CD14-positive monocyte (primary cell): ENCODE results near the gene HSPA12A. TPM values are rescaled to one million over a fixed set of nuclear protein-coding genes. Genes with fewer than 3 reads are reported as not detected.

Experiments used
- DNase-seq, 3 donors: peaks; one replicate each; pipeline ENCODE4 v3.0.0-alpha.2; 2011 to 2022
- H2AFZ ChIP-seq: 2 replicates; pipeline ENCODE4 v1.6.0; 2012; ENCODE audit warnings: mild to moderate bottlenecking, low read depth, low read length, inconsistent platforms; ENCODE audit not compliant: insufficient read depth, poor library complexity, severe bottlenecking
- H3K27ac ChIP-seq, 2 donors: 1 replicate in 1 of 2; 2 replicates in 1 of 2; pipeline ENCODE4 v1.5.1; 2012 to 2013; ENCODE audit warnings: low read length in 2 of 2, control low read depth in 1 of 2, inconsistent platforms in 1 of 2, low read depth in 1 of 2, mild to moderate bottlenecking in 1 of 2
- H3K27me3 ChIP-seq, 2 donors: one replicate each; pipeline versions ENCODE4 v1.6.0 to v1.6.1; 2011 to 2013; ENCODE audit warnings: low read length in 2 of 2; ENCODE audit not compliant: control insufficient read depth in 2 of 2, insufficient read depth in 2 of 2
- H3K36me3 ChIP-seq, 2 donors: replicated peaks in 1 of 2; 1 replicate in 1 of 2; 2 replicates in 1 of 2; pipeline versions ENCODE4 v1.5.1 to v1.6.1; 2012 to 2013; ENCODE audit warnings: low read length in 2 of 2, control low read depth in 1 of 2, inconsistent platforms in 1 of 2, mild to moderate bottlenecking in 1 of 2; ENCODE audit not compliant: insufficient read depth in 2 of 2, control insufficient read depth in 1 of 2
- H3K4me1 ChIP-seq, 2 donors: 1 replicate in 1 of 2; 2 replicates in 1 of 2; pipeline versions ENCODE4 v1.5.1 to v1.6.1; 2012 to 2013; ENCODE audit warnings: low read length in 2 of 2, control low read depth in 1 of 2, inconsistent platforms in 1 of 2, mild to moderate bottlenecking in 1 of 2, moderate library complexity in 1 of 2; ENCODE audit not compliant: insufficient read depth in 2 of 2, control insufficient read depth in 1 of 2
- H3K4me2 ChIP-seq: replicated peaks from 2 replicates; pipeline ENCODE3; 2012; ENCODE audit warnings: low read length, moderate library complexity, mild to moderate bottlenecking; ENCODE audit not compliant: poor library complexity, severe bottlenecking; ENCODE audit errors: extremely low read depth
- H3K4me3 ChIP-seq, 3 experiments: fragments of 200-600 bp in 1 of 3; sonication (generic) in 1 of 3; replicated peaks in 1 of 3; 1 replicate in 2 of 3; 2 replicates in 1 of 3; pipeline ENCODE4 v1.5.1; 2011 to 2013; ENCODE audit warnings: low read length in 3 of 3, mild to moderate bottlenecking in 3 of 3, control low read depth in 2 of 3, low read depth in 2 of 3, inconsistent platforms in 1 of 3, moderate library complexity in 1 of 3
- H3K79me2 ChIP-seq: 2 replicates; pipeline ENCODE4 v1.6.0; 2012; ENCODE audit warnings: mild to moderate bottlenecking, control low read depth, inconsistent platforms, low read length, moderate library complexity; ENCODE audit not compliant: insufficient read depth
- H3K9ac ChIP-seq: 2 replicates; pipeline ENCODE4 v1.6.0; 2017; ENCODE audit warnings: low read length, mild to moderate bottlenecking; ENCODE audit not compliant: insufficient read depth, poor library complexity, severe bottlenecking
- H3K9me3 ChIP-seq, 2 donors: replicated peaks in 1 of 2; 1 replicate in 1 of 2; 2 replicates in 1 of 2; pipeline versions ENCODE4 v1.5.1 to v1.6.1; 2012 to 2013; ENCODE audit warnings: low read length in 2 of 2, control low read depth in 1 of 2; ENCODE audit not compliant: control insufficient read depth in 1 of 2, insufficient read depth in 1 of 2
- H4K20me1 ChIP-seq: 2 replicates; pipeline ENCODE4 v1.6.0; 2012; ENCODE audit warnings: mild to moderate bottlenecking, low read length, control low read depth, moderate library complexity; ENCODE audit not compliant: insufficient read depth
- H3K27ac Mint-ChIP-seq, 7 donors: one replicate each; pipeline ENCODE4 v1.8.0; 2020; ENCODE audit warnings: mild to moderate bottlenecking in 7 of 7, mixed read lengths in 7 of 7, moderate library complexity in 6 of 7, inconsistent platforms in 2 of 7
- H3K27me3 Mint-ChIP-seq, 3 donors: one replicate each; pipeline ENCODE4 v1.8.0; 2021 to 2022; ENCODE audit warnings: low read depth in 3 of 3, mild to moderate bottlenecking in 3 of 3, mixed read lengths in 3 of 3, moderate library complexity in 3 of 3, inconsistent platforms in 1 of 3
- H3K36me3 Mint-ChIP-seq, 2 donors: one replicate each; pipeline ENCODE4 v1.8.0; 2020; ENCODE audit warnings: mixed read lengths in 2 of 2, inconsistent platforms in 1 of 2, mild to moderate bottlenecking in 1 of 2
- H3K4me1 Mint-ChIP-seq: one replicate; pipeline ENCODE4 v1.8.0; 2020; ENCODE audit warnings: mild to moderate bottlenecking, mixed read lengths
- H3K4me3 Mint-ChIP-seq, 2 donors: one replicate each; pipeline ENCODE4 v1.8.0; 2020; ENCODE audit warnings: mild to moderate bottlenecking in 2 of 2, mixed read lengths in 2 of 2, moderate library complexity in 1 of 2
- H3K9me3 Mint-ChIP-seq, 7 donors: one replicate each; pipeline ENCODE4 v1.8.0; 2020 to 2022; ENCODE audit warnings: mixed read lengths in 7 of 7, mild to moderate bottlenecking in 6 of 7, moderate library complexity in 6 of 7, inconsistent platforms in 2 of 7
- WGBS: methylation state at CpG from one replicate; pipeline ENCODE4 v1.1.5; 2013; ENCODE audit warnings: missing lambda C conversion rate; ENCODE audit not compliant: insufficient coverage; 5-methylcytosine and 5-hydroxymethylcytosine counted together
- intact Hi-C, 2 donors: fragments of 100-400 bp; cut with micrococcal nuclease; formaldehyde crosslinking; loops; one replicate each; pipeline versions ENCODE4 v1.15.0 to v1.15.1; 2023
- polyA plus RNA-seq, 3 donors: library from polyadenylated mRNA; depleted of rRNA in 1 of 3; unstranded in 2 of 3; stranded (reverse) in 1 of 3; fragments of 300-500 nt in 2 of 3; fragments of >200 nt in 1 of 3; fragmentation: Illumina TruSeq in 2 of 3; gene quantifications; 1 replicate in 2 of 3; 2 replicates in 1 of 3; pipeline ENCODE4 v1.2.3, GENCODE V29; 2012 to 2021
- TF ChIP-seq, protein P1 (sequence below): fragments of 200-600 bp; IDR thresholded peaks from one replicate; pipeline ENCODE4 v1.8.0; 2022; ENCODE audit warnings: antibody characterized with exemption, mild to moderate bottlenecking

Gene HSPA12A
- polyA plus RNA-seq, 3 donors = 0.01 TPM; not detected in 2

GRCh38 chr10:116785867-116786266 lies 43.5 kb upstream of the HSPA12A start:
- no peak overlapping the region for H3K4me2 ChIP-seq

DNA sequence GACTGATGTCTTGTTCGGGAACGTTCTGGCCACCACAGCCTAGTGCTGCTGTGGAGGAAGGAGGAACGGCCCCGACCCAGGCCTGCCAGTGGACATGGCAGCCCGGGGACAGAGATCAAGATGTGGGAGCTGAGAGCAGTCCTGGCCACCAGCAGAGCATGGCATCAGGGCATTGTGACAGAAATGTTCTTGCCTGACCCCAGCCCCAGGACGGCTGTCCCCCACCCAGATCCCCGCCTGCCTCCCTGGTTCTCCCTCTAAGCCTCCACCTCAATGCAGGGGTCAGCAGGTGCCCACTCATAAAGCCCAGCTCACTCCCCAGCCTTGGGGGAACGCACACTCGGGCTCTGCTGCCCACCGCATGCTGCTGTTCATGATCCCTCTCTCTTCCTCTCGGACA lies 42.9 kb upstream of the HSPA12A start:
- H3K4me3 Mint-ChIP-seq = no peak overlapping the region
- Histone ChIP-seq H3K4me1 (peaks cover 3 to 5% of the 10 kb centered on the region in 2 donors), H3K9ac (no peak overlapping the region), H3K27ac (no peak overlapping the region), H3K27me3 (peaks cover 0 to 8% of the 10 kb centered on the region in 2 donors), H3K36me3 (no peaks in the 10 kb centered on the region), H2AFZ (no peak overlapping the region), H4K20me1 (no peaks in the 10 kb centered on the region), H3K79me2 (no peaks in the 10 kb centered on the region), H3K4me3 (no peak overlapping the region), H3K9me3 (no peaks in the 10 kb centered on the region), H3K4me2 (no peak overlapping the region)
- TF ChIP-seq, protein P1, sequence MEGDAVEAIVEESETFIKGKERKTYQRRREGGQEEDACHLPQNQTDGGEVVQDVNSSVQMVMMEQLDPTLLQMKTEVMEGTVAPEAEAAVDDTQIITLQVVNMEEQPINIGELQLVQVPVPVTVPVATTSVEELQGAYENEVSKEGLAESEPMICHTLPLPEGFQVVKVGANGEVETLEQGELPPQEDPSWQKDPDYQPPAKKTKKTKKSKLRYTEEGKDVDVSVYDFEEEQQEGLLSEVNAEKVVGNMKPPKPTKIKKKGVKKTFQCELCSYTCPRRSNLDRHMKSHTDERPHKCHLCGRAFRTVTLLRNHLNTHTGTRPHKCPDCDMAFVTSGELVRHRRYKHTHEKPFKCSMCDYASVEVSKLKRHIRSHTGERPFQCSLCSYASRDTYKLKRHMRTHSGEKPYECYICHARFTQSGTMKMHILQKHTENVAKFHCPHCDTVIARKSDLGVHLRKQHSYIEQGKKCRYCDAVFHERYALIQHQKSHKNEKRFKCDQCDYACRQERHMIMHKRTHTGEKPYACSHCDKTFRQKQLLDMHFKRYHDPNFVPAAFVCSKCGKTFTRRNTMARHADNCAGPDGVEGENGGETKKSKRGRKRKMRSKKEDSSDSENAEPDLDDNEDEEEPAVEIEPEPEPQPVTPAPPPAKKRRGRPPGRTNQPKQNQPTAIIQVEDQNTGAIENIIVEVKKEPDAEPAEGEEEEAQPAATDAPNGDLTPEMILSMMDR = no peak
- no peak overlapping the region for H3K27ac Mint-ChIP-seq
- no peak for DNase-seq
- no peaks in the 10 kb centered on the region for H3K36me3 Mint-ChIP-seq
- intact Hi-C loops = no loop called here
- H3K9me3 Mint-ChIP-seq = peaks cover 0 to 3% (median 0%) of the 10 kb centered on the region in 7 donors
- 97% methylated on average over 11 of the region's 11 CpGs for WGBS
- H3K27me3 Mint-ChIP-seq = peaks cover 18 to 31% (median 21%) of the 10 kb centered on the region in 3 donors
- peaks cover 6% of the 10 kb centered on the region for H3K4me1 Mint-ChIP-seq

More at GRCh38 chr10:116785867-116786266, 43.5 kb upstream of the HSPA12A start:
- H2AFZ ChIP-seq = no peak overlapping the region
- no peak overlapping the region for H3K27ac ChIP-seq
- H3K4me1 Mint-ChIP-seq = peaks cover 6% of the 10 kb centered on the region
- H3K9me3 ChIP-seq = no peaks in the 10 kb centered on the region
- no peaks in the 10 kb centered on the region for H3K36me3 ChIP-seq
- TF ChIP-seq, protein P1 = no peak
- no peak overlapping the region for H3K4me3 ChIP-seq
- H3K9me3 Mint-ChIP-seq = peaks cover 0 to 3% (median 0%) of the 10 kb centered on the region in 7 donors
- no peaks in the 10 kb centered on the region for H3K79me2 ChIP-seq
- peaks cover 3 to 5% of the 10 kb centered on the region in 2 donors for H3K4me1 ChIP-seq
- peaks cover 0 to 8% of the 10 kb centered on the region in 2 donors for H3K27me3 ChIP-seq
- H3K9ac ChIP-seq = no peak overlapping the region
- H3K4me3 Mint-ChIP-seq = no peak overlapping the region
- WGBS = 92% methylated on average over 7 of the region's 8 CpGs
- intact Hi-C loops = no loop called here
- peaks cover 18 to 36% (median 22%) of the 10 kb centered on the region in 3 donors for H3K27me3 Mint-ChIP-seq
- no peak overlapping the region for H3K27ac Mint-ChIP-seq
- H3K36me3 Mint-ChIP-seq = no peaks in the 10 kb centered on the region
- H4K20me1 ChIP-seq = no peaks in the 10 kb centered on the region
- no peak for DNase-seq
